Activated CD4-positive, CD25-positive, alpha-beta regulatory T cell treated with anti-CD3 and anti-CD28 coated beads, Interleukin-2, amount 50 U/mL, for 24 hours (primary cell): ENCODE measurements around the gene TRIP10.
"Not testable (repeated sequence)": the region's sequence is repeated elsewhere in the genome, so short reads cannot be mapped to it uniquely, and the experiment has no call there.

ENCODE experiments used
- ATAC-seq, 2 donors: fragments of 150-1000 bp; cut with Tn5 transposase; one replicate each; pipeline ENCODE4 v1.10.0; 2021; ENCODE audit warnings: mild to moderate bottlenecking in 1 of 2, moderate library complexity in 1 of 2

The TRIP10 gene

DNA sequence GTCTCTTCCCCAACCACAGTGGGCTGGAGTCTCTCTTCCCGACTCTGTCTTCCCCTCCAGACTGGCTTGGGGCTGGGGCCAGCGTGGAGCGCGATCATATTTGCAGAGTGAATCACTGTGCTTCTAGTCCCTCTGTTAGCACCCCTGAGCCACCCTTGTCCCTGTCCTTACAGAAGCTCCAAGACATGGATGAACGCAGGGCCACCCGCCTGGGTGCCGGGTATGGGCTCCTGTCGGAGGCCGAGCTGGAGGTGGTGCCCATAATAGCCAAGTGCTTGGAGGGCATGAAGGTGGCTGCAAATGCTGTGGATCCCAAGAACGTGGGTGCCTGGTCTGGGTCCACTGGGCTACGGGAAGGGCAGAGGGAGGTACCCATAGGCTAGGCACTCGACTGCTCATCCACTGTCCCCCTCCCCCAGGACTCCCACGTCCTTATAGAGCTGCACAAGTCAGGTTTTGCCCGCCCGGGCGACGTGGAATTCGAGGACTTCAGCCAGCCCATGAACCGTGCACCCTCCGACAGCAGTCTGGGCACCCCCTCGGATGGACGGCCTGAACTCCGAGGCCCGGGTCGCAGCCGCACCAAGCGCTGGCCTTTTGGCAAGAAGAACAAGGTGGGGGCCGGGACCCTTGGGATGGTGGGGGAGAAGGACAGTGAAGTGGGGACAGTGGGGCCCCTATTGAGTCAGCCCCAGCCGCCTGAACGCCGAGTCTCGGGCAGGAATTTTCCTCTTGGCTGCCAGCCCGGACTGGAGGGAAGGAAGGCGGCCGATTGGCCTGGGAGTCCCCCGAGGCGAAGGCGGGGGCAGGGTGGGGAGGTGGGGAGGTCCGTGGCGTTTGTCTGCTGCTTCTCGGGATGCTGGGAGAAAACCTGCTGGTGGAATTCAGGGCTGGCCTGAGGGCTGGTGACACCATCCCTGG, 5.2 kb downstream of the TRIP10 start:
- no peak for ATAC-seq

DNA sequence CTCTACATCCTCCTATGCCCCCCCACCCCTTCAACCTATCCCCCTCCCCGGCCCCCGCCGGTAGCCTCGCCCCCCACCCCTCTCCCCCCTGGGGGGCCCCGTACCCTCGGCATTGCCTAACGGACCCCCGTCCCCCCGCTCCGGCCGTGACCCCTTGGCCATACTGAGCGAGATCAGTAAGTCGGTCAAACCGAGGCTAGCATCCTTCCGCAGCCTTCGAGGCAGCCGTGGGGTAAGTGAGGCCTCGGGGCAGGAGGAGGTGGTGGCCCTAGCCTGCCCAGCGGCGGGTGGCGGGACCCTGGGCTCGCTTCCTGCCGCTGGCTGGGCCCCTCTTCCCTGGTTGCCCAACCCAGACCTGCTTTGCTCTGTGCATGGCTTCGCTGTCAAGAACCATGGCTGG, 6.5 kb downstream of the TRIP10 start:
- ATAC-seq = no peak

DNA sequence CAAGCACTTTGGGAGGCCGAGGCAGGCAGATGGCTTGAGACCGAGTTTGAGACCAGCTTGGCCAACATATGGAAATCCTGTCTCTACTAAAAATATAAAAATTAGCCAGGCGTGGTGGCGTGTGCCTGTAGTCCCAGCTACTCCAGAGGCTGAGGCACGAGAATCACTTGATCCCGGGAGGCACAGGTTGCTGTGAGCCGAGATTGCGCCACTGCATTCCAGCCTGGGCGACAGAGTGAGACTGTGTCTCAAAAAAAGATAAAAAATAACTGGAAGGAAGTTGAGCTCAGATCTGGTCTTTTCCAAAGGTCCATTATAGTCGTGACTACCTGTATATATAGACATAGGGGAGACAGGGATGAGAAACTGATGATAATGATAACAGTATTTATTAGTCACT, 9.1 kb downstream of the TRIP10 start:
- not testable (repeated sequence) for ATAC-seq

DNA sequence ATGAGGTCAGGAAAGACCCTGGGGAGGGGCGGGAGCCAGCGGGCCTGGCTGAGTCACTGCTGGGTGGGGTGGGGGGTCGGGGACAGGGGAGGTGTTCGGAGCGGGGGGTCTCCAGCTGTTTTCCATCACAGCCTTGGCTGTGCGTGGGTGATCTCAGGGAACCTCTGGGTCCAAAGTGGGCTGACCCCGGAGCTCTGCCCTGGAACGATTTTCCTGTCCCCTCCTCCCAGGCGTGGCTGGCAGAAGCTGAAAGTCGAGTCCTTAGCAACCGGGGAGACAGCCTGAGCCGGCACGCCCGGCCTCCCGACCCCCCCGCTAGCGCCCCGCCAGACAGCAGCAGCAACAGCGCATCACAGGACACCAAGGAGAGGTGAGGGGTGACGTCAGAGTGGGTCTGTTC, 10.6 kb downstream of the TRIP10 start:
- no peak for ATAC-seq

DNA sequence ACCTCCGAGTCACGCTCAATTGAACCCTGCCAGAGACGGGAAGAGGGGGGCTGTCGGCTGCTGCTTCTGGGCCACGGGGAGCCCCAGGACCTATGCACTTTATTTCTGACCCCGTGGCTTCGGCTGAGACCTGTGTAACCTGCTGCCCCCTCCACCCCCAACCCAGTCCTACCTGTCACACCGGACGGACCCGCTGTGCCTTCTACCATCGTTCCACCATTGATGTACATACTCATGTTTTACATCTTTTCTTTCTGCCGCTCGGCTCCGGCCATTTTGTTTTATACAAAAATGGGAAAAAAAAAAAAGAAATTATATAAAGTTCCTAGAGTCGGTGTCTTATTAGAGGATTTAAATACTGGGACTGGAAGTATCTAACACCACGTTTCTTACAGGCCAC, 11.7 kb downstream of the TRIP10 start:
- ATAC-seq = no peak

DNA sequence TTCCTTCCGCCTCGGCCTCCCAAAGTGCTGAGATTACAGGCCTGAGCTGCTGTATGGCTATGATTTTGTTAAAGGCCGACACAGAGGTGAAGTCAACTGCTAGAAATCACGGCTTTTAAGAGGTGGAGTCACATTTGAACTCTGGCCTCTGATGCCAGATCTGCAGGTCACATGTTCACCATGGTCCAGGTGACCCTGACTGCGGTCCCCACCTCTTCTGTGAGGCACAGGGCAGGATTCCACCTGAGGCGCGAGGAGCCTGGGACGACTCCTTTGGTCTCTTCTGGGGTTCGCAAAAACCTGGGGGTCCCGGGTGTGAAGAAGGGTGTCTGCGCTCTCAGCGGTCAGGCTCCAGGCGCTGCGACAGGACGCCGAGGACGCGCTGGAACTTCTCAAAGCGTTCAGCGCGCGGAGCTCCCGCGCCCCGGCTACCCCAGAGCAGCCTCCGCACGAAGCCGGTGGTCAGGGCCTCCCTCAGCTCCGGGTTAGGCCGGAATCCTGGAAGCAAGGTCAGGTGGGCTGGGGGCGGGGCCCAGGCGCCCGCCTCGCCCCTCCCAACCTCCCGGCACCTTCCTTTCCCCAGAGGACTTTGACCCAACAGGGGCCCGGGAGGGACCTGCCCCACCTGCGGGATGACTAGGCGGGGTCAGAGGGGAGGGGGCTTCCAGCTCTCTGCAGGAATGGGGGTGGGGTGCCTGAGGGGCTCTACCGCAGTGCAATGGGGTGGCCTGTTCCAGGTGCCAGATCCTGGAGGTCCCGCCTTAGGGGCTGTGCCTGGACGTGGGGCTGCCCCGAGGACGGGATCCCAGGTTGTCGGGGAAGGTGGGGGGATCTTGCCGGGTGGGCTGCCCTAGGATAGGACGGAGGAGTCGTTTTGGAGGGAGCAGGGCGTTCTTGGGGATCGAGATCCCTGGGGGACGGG, 13.0 kb downstream of the TRIP10 start:
- ATAC-seq = no peak

DNA sequence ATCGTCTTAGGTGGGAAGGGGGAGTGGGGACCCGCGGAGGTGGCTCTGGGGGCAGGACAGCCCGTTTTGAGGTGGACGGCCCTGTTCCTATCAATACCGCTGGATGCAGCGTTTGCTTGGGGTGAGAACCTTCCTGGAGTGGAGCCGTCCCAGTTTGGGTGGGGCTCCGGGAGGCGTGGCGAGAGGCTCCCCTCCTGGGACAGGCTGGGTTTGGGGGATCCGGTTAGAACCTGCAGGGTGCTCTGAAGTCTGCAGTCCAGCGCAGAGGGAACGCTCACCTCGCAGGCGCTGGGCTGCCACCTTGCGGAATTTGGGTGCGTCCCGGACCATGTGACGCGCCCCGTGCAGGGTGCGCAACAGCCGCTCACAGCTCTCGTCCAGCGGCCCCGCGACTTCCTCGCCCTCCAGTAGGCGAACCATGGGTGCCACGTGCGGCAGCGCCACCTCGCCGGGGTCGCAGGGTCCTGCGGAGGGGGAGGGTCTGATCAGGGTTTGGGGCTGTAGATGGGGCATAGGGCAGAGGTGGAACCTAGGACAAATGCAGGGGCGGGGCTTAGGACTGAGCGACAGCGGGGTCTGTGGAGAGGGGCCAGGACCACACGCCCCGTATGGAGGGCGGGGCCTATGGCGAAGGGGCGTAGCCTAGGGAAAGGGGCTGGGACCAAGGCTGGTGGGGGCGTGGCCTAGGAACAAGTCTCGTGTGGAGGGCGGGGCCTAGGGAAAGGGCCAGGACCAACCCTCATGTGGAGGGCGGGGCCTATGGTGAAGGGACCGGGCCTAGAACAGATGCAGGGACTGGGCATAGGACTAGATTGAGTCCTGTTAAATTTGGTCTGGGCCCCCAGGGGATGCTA, 13.9 kb downstream of the TRIP10 start:
- ATAC-seq = peak; percentile 89 to 91

DNA sequence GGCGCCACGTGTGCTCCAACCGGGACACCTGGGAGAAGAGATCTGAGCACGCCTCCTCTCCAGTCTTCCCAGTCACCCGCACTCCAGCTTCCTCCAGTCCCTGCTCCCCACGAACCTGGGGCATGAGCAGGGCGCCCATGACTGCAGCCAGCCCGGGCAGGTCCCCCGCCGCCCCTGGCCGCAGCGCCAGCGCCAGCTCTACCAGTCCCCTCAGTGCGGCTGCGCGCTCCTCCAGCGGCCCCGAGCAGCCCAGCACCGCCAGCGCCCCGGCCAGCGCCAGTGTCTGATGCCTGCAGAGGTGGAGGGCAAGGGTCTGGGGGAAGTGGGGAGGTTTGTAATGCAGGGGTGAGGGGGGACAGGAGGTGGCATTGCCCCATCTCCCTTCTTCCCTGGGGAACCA, 14.7 kb downstream of the TRIP10 start:
- ATAC-seq = no peak

DNA sequence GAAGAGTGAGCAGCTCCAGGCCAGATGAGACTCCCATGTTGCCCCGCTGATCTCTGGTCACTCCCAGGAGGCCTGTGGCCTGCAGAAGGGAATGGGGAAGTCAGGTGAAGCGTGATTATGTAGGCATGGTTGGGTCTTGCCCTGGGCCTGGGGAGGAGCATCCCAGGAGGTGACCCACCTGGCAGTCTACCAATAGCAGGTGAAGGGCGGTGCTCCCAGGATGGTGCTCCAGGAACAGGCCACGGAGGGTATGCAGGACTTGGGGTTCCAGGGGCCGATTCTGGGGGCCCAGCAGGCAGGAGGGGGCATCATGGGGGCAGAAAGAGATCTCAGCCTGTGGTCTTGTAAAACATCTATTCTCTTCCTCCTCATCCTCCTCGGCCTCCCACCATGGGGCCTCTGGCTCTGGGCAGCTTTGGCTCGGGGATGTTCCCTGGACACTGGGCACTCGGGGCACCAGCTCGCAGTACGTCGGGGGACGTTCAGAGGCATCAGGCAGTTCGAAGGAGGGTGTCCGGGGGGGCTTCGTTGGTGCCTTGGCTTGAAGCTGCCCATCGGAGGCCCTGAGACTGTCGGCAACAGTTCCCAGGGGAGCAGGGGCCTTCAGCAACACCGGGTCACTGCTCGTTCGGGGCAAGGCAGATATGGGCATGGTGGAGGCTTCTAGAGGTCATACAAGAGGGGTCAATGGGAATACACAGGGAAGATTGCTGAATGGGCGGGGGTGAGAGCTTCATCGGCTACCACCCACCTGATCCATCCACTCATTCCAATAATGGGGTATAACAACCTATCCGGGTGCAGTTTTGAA, 15.4 kb downstream of the TRIP10 start:
- ATAC-seq = no peak

DNA sequence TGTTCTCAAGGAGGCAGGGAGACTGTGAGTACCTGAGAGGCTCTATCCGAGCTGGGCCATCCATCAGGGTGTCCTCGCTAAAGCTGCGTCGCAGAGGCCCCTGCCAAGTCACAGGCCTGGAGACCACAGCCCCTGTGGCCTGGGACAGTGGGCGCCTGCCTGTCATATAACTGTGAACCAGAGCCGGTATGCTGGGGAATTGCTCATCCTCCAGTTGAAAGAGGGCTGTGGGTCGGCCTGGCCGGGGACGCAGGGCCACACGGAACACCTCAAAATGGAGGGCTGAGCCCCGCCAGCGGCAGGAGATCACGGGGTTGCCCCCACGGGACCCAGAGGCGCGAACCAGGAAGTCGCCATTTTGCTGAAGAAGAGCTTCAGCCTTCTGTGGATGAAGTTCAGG, 21.1 kb downstream of the TRIP10 start:
- ATAC-seq = no peak

DNA sequence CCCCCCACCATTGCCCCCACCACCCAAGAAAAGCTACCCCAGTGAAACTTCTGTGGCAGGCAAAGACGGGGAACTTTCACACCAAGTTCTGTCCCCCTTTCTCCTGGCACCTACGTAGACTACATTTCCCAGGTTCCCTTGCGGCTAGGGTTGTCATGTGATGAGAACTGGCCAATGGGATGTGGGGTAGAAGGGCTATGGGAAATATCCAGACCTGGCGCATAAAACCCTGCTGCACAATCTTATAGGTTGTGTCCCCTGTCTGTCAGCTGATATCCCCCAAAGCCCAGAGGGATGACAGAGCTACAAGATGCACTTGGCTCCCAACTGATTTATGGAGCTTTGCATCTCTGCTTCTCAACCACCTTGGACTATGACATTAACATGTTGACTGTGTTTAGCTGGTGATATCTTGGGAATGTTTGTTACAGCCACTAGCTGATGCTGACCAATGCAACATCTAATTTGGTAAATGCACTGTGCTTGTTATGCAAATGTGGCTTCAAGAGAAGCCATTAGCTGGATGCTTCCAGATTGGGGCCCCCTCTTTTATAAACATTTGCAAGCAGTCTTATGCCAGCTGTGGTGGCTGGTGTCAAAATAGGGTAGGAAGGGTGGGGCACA, 21.7 kb downstream of the TRIP10 start:
- peak in 1 of 2 donors; percentile 48 for ATAC-seq

DNA sequence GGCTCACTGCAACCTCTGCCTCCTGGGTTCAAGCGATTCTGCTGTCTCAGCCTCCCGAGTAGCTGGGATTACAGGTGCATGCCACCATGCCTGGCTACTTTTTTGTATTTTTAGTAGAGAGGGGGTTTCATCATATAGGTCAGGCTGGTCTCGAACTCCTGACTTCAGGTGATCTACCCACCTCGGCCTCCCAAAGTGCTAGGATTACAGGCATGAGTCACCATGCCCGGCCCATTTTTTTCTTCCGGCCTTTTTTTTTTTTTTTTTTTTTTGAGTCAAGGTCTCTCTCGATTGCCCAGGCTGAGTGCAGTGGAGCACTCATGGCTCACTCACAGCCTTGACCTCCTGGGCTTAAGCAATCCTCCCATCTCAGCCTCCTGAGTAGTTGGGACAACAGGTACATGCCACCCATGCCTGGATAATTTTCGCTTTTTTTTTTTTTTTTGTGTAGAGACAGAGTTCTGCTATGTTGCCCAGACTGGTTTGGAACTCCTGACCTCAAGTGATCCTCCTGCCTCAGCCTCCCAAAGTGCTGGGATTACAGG, 22.8 kb downstream of the TRIP10 start:
- ATAC-seq = not testable (repeated sequence)

DNA sequence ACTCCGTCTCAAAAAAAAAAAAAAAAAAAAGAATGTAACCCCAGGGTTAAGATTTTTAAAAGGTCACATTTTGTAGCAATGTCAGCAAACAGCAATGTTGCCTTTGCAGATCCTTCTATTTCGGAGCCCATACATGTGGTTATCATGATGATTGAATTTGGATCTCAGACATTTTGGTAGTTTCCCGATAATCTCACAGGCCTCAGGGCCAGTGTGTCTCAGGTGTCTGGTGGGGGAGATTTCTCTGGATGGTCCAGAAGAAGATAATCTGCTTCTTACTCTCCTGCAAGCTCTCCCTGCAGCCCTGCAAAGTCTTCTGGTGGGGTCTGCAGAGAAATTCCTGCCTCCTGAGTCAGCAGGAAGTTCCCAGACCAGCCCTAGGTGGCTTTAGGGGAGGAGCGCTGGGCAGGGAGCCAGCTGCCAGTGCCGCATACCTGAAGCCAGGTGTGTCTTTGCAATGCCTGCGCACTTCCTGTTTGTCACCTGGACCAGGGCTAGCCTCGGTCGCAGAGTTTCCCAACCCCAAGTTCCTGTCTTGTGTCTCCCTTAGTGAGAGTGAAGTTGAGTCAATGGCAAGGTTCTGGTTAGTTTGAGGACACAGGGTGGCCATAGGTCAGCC, 26.4 kb downstream of the TRIP10 start:
- no peak for ATAC-seq

DNA sequence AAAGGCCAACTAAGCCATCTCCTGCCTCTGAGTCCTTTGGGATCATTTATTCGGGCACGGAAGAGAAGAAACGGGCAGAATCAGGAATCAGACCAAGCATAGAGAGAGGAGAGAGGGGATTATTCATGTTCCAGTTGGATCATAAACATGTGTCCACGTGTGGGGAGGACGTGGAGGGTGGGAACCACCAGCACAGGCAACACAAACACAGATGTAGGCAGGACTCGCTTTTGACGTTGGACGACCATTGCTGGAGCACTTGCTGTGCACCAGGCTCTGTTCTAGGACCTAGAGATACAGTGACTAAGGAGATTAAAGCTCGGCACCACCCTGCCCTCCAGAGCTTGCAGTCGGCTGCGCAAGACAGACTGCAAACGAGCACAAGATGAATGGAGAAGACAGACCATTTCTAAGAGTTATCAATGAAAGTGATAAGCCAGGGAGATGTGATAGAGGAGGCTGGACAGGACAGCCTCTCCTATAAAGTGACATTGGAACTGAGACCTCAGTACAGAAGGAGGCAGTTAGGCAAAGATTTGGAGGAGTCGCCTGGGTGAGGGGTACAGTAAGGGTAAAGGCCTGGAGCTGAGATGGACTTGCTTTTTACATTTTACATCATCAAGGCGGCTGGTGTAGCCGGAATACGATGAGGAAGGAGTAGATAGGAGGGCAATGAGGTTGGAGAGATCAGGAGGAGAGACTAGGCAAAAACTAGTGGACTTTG, 27.0 kb downstream of the TRIP10 start:
- ATAC-seq = no peak

DNA sequence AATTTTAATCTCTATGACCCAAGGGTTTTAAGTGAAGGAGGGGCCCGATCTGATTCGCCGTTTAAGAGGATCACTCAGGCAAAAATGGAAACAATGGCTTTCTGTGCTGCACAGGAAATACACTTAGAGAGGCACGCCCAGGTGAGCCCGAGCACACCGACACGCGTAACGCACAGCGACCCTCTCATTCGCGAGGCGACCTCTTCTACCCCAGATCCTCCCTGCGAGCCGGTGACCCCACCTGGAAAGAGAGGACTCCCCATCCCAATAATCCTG, 27.5 kb downstream of the TRIP10 start:
- peak; percentile 43 to 49 for ATAC-seq

DNA sequence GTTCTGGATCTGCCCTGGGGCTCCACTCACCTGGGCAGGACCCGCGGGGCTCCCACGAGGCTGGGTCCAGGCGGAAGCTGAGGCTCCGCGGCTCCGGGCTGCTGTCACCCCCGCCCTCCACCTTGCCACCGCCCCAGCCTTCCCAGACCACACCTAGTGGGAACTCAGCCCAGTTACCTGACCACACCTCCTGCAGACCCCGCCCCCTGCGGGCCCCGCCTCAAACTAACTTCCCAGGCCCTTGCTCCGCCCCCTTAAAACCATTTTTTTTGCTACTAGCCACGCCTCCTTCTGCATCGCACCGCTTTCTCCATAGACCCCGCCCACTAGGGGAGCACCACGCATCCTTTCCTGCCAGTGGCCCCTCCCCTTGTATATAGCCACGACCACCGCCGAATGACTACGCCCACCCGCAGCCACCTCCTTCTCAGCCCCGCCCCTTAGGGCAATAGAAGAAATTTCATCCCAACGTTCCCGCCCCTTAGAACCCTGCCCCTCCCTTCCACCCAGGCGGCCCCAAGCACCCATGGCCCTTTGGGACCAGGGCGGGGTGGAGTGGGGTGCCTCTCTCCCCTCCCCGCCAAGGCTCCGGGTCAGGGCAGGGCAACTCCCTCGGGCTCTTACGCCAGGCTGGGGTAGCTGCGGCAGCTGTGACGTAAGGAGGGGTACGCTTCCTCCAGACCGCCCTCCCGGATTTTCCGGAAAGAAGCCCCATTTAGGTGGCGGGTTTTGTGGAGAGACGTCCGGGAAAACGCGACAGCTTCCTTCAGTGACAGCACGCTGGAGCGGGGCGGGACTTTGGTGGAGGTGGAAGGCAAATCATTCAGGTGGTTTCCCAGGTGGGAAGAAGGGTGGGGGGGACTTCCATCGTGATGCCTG, 28.1 kb downstream of the TRIP10 start, which contains the start of gene SH2D3A:
SH2D3A (minus strand) TSS at position 79 of the 879 bp plus-strand sequence. CDS start 3,687 bp downstream, outside the sequence.
- ATAC-seq = peak; percentile 69 to 73

DNA sequence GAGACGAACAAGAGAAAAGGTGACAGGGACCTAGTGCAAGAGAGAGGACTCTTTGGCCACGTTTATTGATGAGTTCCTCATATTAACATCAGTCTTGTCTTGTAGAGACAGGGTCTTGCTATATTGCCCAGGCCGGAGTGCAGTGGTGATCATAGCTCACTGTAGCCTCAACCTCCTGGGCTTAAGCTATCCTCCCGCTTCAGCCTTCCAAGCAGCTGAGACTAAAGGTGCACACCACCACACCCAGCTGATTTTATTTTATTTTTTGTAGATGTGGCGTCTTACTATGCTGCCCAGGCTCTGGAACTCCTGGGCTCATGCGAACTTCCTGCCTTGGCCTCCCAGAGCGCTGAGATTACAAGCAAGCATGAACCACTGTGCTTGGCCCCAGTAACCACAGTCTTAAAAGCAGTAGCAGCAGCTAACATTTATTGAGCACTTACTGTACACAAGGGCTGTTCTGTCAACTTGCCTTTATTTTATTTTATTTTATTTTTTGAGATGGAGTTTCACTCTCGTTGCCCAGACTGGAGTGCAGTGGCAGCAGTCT, 28.8 kb downstream of the TRIP10 start:
- ATAC-seq = no peak

DNA sequence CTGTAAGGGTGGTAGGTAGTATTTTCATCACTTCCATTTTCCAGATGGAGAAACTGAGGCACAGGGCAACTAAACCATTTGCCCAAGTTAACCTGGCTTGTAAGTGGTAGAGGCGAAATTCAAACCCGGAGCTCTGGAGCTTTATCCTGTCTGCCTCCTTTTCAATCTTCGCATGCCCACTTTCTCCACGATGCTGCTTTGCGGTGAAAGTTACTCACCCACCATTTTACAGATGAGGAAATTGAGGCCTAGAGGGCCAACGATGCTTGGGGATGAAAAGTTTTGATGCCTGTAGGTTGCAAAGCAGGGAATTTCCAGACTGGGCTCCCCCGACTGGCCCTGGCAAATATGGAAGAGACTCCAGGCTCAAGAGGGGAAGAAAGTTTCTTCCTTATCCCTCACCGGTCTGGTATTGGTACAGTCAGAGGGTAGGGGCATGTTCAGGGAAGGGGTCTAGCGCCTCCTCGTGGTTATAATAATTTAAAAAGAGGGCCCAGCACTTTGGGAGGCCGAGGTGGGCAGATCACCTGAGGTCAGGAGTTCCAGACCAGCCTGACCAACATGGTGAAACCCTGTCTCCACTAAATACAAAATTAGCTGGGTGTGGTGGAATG, 29.6 kb downstream of the TRIP10 start:
- no peak for ATAC-seq
